GM19372 (cell line): ENCODE data around the gene MCU.

ENCODE experiments used
- ATAC-seq: cut with Tn5 transposase; IDR thresholded peaks from one replicate; pipeline ENCODE4 v1.9.1; 2021; ENCODE audit warnings: mild to moderate bottlenecking, low read depth, moderate library complexity; ENCODE audit not compliant: unreplicated experiment

The MCU gene

GRCh38 chr10:72831696-72832409, 139.9 kb downstream of the MCU start:
- ATAC-seq, result no peak

GRCh38 chr10:72832701-72833100, 140.8 kb downstream of the MCU start:
- ATAC-seq, result no peak

- no peak for ATAC-seq
Observed at GRCh38 chr10:72834183-72834825, 142.4 kb downstream of the MCU start.

GRCh38 chr10:72840319-72840718, 148.4 kb downstream of the MCU start:
- no peak for ATAC-seq

GRCh38 chr10:72841487-72841886, 149.5 kb downstream of the MCU start:
- no peak for ATAC-seq

GRCh38 chr10:72842164-72842563, 150.2 kb downstream of the MCU start:
- no peak for ATAC-seq

GRCh38 chr10:72846238-72846637, 154.3 kb downstream of the MCU start:
- no peak for ATAC-seq

GRCh38 chr10:72847681-72848080, 155.7 kb downstream of the MCU start:
- no peak for ATAC-seq

- ATAC-seq, result no peak
Observed at GRCh38 chr10:72850861-72851260, 158.9 kb downstream of the MCU start.

- ATAC-seq, result no peak
Observed at GRCh38 chr10:72851509-72851908, 159.6 kb downstream of the MCU start.

GRCh38 chr10:72852508-72852907, 160.6 kb downstream of the MCU start:
- ATAC-seq, result no peak

GRCh38 chr10:72855129-72855528, 163.2 kb downstream of the MCU start:
- ATAC-seq, result no peak

GRCh38 chr10:72855790-72856189, 163.8 kb downstream of the MCU start:
- ATAC-seq, result no peak

- ATAC-seq, result no peak
Observed at GRCh38 chr10:72858067-72858466, 166.1 kb downstream of the MCU start.

GRCh38 chr10:72862957-72863356, 171.0 kb downstream of the MCU start:
- ATAC-seq, result no peak

- ATAC-seq, result no peak
Observed at GRCh38 chr10:72875250-72876055, 183.5 kb downstream of the MCU start.

GRCh38 chr10:72879245-72879644, 187.3 kb downstream of the MCU start:
- ATAC-seq, result no peak

GRCh38 chr10:72881291-72881690, 189.3 kb downstream of the MCU start:
- no peak for ATAC-seq

GRCh38 chr10:72883861-72884260, 191.9 kb downstream of the MCU start:
- no peak for ATAC-seq

- no peak for ATAC-seq
Observed at GRCh38 chr10:72885953-72886352, 194.0 kb downstream of the MCU start.

GRCh38 chr10:72886621-72887020, 194.7 kb downstream of the MCU start:
- no peak for ATAC-seq
